Mesothelial cell of epicardium (in vitro differentiated cells): Measurements from ENCODE around the gene ALDH1A3. TPM values are rescaled to one million over a fixed set of nuclear protein-coding genes. Genes with fewer than 3 reads are reported as not detected.

Experiments used
- DNase-seq, 2 experiments: peaks; one replicate each; pipeline ENCODE4 v3.0.0; 2021; ENCODE audit warnings: low spot score in 2 of 2; ENCODE audit not compliant: unreplicated experiment in 2 of 2
- H3K27ac Mint-ChIP-seq: 2 replicates; pipeline ENCODE4 v1.8.0; 2021; ENCODE audit warnings: mixed read lengths
- H3K27me3 Mint-ChIP-seq: 2 replicates; pipeline ENCODE4 v1.8.0; 2021; ENCODE audit warnings: low read depth, mixed read lengths
- H3K36me3 Mint-ChIP-seq: 2 replicates; pipeline ENCODE4 v1.8.0; 2021; ENCODE audit warnings: mixed read lengths
- H3K4me1 Mint-ChIP-seq: 2 replicates; pipeline ENCODE4 v1.8.0; 2021; ENCODE audit warnings: mixed read lengths
- H3K4me3 Mint-ChIP-seq: 2 replicates; pipeline ENCODE4 v1.8.0; 2021; ENCODE audit warnings: mild to moderate bottlenecking, moderate library complexity, mixed read lengths
- H3K9me3 Mint-ChIP-seq: 2 replicates; pipeline ENCODE4 v1.8.0; 2021; ENCODE audit warnings: mixed read lengths
- total RNA-seq: library from RNA; stranded (reverse); gene quantifications from 3 replicates; pipeline ENCODE4 v1.2.1, GENCODE V29; 2021
- TF ChIP-seq, protein P1 (sequence below): fragments of 200-600 bp; sonication (generic); IDR thresholded peaks from one replicate; pipeline ENCODE4 v1.5.0; 2021; ENCODE audit warnings: antibody characterized with exemption; ENCODE audit not compliant: unreplicated experiment

Gene ALDH1A3
- total RNA-seq, 1 donor from 2014 or later = not detected

DNA sequence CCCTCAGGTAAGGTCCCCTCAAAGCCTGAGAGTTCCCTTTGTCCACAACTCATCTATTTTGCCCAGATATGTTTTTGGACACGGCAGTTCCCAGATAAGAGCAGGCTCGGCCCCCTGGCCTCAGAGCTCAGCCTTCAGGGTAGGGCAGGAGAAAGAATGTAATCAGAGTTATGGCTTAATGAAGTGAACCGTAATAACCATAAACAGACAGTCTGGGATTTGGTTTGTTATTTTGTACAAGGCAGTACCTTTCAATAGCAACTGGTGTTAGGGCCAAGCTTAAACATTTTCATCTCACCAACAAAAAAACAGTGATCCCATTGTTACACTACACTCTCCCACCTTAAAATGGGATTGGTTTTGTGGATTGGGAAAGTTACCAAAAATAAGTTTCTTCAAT, 12.2 kb upstream of the ALDH1A3 start:
- TF ChIP-seq, protein P1, sequence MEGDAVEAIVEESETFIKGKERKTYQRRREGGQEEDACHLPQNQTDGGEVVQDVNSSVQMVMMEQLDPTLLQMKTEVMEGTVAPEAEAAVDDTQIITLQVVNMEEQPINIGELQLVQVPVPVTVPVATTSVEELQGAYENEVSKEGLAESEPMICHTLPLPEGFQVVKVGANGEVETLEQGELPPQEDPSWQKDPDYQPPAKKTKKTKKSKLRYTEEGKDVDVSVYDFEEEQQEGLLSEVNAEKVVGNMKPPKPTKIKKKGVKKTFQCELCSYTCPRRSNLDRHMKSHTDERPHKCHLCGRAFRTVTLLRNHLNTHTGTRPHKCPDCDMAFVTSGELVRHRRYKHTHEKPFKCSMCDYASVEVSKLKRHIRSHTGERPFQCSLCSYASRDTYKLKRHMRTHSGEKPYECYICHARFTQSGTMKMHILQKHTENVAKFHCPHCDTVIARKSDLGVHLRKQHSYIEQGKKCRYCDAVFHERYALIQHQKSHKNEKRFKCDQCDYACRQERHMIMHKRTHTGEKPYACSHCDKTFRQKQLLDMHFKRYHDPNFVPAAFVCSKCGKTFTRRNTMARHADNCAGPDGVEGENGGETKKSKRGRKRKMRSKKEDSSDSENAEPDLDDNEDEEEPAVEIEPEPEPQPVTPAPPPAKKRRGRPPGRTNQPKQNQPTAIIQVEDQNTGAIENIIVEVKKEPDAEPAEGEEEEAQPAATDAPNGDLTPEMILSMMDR = no peak
- Mint-ChIP-seq H3K4me3 (no peak overlapping the region), H3K27me3 (peaks cover 5% of the 10 kb centered on the region), H3K4me1 (peaks cover 15% of the 10 kb centered on the region), H3K9me3 (peaks cover 10% of the 10 kb centered on the region), H3K36me3 (no peaks in the 10 kb centered on the region), H3K27ac (no peak overlapping the region)
- DNase-seq = no peak

DNA sequence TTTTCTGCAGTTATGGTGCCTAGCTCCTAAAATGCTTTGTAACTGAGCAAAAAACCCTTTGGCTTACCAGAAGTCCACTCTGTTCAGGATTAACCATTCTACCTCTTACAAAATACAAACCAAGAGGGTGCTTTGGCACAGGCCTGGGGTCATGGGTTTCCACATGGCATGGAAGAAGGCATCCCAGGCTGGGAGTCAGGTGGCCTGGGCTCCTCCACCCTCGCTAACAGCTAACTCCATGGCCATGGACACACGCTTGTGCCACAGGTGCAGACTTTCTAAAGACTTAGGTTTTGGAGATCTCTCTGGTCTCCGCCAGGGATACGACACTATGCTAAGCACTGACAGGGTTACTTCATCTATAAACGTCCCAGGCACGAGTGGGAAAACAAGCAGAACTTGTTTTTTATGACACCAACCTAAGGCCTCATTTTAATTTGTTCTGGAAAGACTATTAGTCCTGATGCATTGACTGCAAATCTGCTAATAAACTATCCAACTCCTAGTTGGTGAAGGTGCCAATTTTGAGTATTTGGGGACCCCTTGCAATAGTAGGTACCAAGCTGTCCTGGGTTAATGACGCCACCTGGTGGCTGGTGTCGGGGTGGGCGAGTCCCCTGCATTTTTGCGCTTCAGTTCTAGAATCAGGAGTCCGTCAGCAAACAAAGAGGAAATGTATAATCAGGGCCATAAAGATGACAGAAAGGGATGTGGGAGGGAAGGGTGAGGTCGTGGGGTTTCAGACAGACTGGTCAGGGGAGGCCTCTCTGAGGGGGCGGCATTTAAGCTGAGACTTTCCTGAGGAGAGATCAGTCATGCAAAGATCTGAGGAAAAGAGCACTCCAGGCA, 10.3 kb upstream of the ALDH1A3 start:
- TF ChIP-seq, protein P1 = peak; percentile 57
- Mint-ChIP-seq H3K4me1 (peaks cover 2% of the 10 kb centered on the region), H3K9me3 (peaks cover 10% of the 10 kb centered on the region), H3K27me3 (peaks cover 16% of the 10 kb centered on the region), H3K4me3 (no peak overlapping the region), H3K27ac (no peak overlapping the region), H3K36me3 (no peaks in the 10 kb centered on the region)
- no peak for DNase-seq

DNA sequence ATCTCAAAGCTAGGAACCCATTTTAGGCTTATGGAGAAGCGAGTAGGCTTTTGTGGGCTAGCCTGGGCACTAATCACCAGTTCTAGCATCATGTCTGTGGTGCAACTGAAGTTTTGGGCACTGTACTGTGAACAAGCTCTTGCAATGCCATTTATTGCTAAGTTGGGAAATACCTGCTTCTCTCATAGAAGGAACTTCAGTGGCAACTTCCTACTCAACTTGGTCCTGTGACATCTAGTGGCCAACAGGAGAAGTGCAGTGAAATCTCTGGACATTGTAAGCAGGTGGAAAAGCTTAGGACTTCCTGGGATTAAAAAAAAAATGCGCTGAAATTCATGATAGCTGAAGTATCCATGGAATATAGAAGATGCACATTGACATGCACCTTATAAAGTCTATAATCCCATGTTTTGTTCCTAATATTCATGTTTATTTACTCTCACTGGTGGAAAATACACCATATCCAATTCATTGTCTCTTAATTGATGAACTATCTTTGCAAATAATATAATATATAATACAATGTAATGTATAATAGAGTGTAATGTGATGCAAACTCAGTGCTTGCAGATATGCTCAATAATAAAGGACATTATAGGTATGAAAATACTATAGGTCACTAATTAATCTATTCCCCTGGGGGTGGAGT, 6.5 kb upstream of the ALDH1A3 start:
- DNase-seq = peak in 1 of 2 experiments; percentile 71
- Mint-ChIP-seq H3K9me3 (peaks cover 10% of the 10 kb centered on the region), H3K27ac (no peak overlapping the region), H3K36me3 (no peaks in the 10 kb centered on the region), H3K4me3 (no peak overlapping the region), H3K27me3 (peaks cover 53% of the 10 kb centered on the region), H3K4me1 (no peaks in the 10 kb centered on the region)
- TF ChIP-seq, protein P1 = peak; percentile 88

DNA sequence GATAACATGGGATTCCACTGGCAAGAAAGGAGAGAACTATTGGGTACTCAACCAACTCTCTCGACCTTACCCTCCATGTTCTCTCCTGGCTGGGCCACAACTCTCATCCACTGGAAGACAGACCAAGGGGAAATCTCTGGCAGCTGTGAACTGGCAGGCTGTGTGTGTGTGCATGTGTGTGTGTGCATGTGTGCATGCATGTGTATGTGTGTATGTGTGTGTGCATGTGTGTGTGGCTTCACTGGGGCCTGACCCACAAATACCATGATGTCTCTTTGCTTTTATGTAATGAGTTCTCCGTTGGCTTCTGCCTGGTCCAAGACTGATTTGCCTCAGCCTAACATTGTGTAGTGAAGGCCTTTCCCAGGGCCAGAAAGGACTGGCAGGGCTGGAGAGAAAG, 4.1 kb upstream of the ALDH1A3 start:
- H3K27me3 Mint-ChIP-seq = peaks cover 62% of the 10 kb centered on the region
- no peak overlapping the region for H3K27ac Mint-ChIP-seq
- no peak overlapping the region for H3K4me3 Mint-ChIP-seq
- DNase-seq = no peak
- peaks cover 7% of the 10 kb centered on the region for H3K4me1 Mint-ChIP-seq
- TF ChIP-seq, protein P1 = no peak
- H3K36me3 Mint-ChIP-seq = no peaks in the 10 kb centered on the region
- H3K9me3 Mint-ChIP-seq = no peaks in the 10 kb centered on the region

DNA sequence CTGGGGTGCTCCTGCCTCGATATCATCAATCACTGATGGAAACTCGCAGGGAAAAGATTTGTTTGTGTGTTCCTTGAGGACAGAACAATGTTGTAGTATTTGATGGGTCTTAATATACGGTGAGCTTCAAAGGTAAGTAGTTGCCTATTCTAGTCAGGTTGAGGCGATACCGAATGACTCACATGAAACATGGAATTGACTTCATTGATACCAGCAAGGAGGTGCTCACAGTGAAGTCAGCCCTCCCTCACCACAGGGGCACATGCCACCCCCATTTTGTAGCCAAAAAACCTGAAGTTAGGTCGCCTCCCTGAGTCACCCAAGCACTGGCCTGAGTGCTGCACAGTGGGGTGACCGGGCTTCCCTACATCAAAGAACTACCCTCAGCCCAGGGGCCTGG, 3.7 kb upstream of the ALDH1A3 start:
- Mint-ChIP-seq H3K9me3 (no peaks in the 10 kb centered on the region), H3K4me1 (peaks cover 8% of the 10 kb centered on the region), H3K27me3 (peaks cover 67% of the 10 kb centered on the region), H3K4me3 (no peak overlapping the region), H3K27ac (no peak overlapping the region), H3K36me3 (no peaks in the 10 kb centered on the region)
- no peak for DNase-seq
- TF ChIP-seq, protein P1 = no peak
